Ovary (tissue), 3 donors: ENCODE measurements around the gene B4GAT1.

Source experiments
- CTCF ChIP-seq, 3 donors: fragments of 450-650 bp in 2 of 3; fragments of 200-600 bp in 1 of 3; IDR thresholded peaks; one replicate each; pipeline versions ENCODE4 v1.5.1 to v1.8.0; 2016 to 2022; ENCODE audit warnings: antibody characterized with exemption in 3 of 3, mild to moderate bottlenecking in 1 of 3
- EP300 ChIP-seq: sonication (generic); formaldehyde crosslinking; IDR thresholded peaks from one replicate; pipeline ENCODE4 v1.6.1; 2017; ENCODE audit warnings: antibody characterized with exemption
- POLR2A ChIP-seq: fragments of 450-650 bp; IDR thresholded peaks from one replicate; pipeline ENCODE4 v1.6.1; 2017; ENCODE audit warnings: antibody characterized with exemption, mild to moderate bottlenecking, moderate library complexity
- donor health status: DM: no; HTN: no; CAD: no.

GRCh38 chr11:66369073-66369894 lies 21.9 kb upstream of the B4GAT1 start:
- TF ChIP-seq CTCF (IDR thresholded peaks at IDR 0.05) (no peak), POLR2A (no peak), EP300 (no peak)
